Measurements from ENCODE around the gene SGTB. TPM values are rescaled to one million over a fixed set of nuclear protein-coding genes. Genes with fewer than 3 reads are reported as not detected.

SGTB gene, protein sequence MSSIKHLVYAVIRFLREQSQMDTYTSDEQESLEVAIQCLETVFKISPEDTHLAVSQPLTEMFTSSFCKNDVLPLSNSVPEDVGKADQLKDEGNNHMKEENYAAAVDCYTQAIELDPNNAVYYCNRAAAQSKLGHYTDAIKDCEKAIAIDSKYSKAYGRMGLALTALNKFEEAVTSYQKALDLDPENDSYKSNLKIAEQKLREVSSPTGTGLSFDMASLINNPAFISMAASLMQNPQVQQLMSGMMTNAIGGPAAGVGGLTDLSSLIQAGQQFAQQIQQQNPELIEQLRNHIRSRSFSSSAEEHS
- 12.0 and 13.1 TPM in 2 replicates for total RNA-seq

DNA sequence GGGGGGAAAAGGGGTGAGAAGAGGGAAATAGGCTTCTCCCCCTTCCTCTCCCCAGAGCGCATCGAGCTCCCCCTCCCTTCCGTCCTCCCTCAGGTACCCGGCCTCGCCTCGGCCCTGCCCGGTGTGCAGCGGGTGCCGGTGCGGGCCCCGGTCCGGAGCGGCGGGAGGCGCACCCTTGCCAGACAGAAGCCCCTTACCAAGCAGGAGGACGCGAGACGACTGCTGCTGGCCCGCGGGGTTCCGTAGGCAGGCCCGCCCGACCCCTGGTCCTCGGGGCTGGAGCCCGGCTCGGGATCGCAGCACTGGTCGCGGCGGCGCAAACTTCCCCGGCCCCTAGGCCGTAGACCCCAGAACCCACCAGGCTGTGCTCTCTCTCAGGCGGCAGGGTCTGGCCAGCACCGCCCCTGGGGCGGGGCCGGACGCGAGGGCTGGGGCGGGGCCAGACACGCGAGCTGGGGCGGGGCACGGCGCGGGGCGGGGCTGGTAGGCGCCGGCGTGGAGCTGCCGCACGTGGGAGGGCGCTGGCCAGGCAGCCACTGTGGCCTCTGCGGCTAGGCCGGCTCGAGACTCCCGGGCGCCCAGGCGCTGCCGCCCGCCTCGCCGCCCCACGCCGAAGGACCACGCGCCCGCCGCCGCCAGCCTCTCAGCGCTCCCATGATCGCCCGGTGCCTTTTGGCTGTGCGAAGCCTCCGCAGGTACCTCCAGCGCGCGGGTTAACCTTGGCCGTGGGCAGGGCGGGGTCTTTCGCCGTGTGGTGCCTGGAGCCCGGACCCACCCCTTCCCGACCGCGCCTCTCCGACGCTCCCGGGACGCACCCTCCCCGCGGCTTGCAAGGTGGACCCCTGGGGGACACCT is at the start of gene SGTB, which contains the start of gene NLN:
TSS of gene SGTB (minus strand) at position 390 of the 855 bp plus-strand sequence. CDS start 1,302 bp downstream, outside the sequence.
TSS of gene NLN (plus strand) at position 486 of the 855 bp plus-strand sequence. CDS start at position 655, 169 bp downstream.

DNA sequence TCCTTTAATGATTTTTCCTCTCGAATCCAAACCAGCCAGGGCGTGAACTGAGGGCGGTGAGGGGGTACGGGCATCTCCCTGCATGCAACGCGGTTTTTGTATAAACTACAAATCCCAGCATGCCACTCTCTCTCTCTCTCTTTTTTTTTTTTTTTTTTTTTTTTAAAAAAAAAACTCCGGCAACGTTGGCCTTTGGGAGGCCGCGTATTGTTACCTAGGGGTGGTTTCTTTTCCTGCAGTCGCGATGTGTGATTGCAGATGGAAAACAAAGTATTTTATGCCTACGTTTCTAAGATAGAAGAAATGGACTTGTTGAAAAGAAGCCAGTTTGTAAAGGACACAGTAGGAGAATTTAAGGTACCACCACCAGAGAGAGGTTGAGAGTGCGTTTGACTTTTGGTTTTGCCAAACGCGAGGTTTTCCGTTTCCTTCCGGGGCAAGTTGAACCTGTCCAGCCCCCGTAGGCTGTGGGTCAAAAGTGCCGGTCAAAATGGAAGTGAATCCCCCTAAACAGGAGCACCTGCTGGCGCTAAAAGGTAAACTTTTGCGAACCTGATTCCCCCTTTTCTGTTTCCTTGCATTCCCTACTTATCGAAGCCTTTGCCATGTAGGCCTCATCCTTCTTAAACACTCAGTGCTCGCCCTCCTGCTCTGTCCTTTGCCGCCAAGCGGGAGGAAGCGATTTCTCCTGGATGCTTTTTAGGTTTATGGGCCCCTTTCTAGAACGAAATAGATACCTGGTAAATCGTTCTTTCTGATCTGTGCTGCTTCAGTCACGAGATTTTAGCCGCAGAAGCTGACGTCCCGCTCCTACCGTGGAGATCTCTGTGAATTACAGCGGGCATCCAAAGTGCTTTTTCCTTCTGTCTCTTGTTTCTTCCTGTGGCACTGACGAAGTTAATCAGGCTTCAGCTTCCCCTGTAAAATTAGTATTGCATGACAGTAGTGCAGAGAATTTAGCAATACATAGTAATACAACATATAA is 97.0 kb downstream of the SGTB start, which contains the start of the genes SHLD3 and TRAPPC13:
TSS of gene SHLD3 (plus strand) at position 457 of the 985 bp plus-strand sequence. CDS start 4,561 bp downstream, outside the sequence.
TSS of gene TRAPPC13 (plus strand) at position 457 of the 985 bp plus-strand sequence. CDS start at position 491, 34 bp downstream.

DNA sequence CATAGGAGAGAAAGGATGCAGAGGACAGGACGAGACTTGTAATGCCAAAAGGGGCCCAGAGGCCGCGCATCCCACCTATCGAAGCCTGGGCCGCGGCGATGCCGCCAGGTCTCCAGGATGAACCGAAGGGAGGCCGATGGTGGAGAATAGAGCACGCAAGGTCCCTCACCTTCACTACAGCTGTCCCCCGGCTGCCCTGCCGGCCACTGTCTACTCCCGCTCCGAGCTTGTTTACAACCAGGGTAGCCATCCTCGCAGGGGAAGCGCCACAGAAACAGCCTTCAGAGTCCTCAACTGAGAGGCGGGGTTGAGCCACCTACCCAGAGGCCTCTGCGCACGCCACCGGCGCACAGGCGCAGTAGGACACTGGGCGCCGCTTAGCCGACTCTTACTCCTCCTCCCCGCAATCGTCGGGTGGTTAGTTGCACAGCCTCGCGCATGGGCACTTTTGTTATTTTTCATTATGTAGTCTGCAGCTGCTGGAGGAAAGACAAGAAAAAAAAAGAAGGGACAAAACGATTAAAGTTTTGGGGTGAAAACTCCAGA is 97.8 kb downstream of the SGTB start, which contains the start of gene TRIM23:
TSS of gene TRIM23 (minus strand) at position 309 of the 546 bp plus-strand sequence. CDS start at position 250, 59 bp downstream.

Other genes starting within 250 kb of the SGTB start
- 58.6 and 72.2 TPM in 2 replicates for gene ADAMTS6, start 240.2 kb downstream of the SGTB start, total RNA-seq
- 2.7 and 3.5 TPM in 2 replicates for gene CENPK, start 158.9 kb downstream of the SGTB start, total RNA-seq
- gene PPWD1, start 158.8 kb downstream of the SGTB start, total RNA-seq: 31.4 and 40.9 TPM in 2 replicates
- 30.7 and 37.3 TPM in 2 replicates for gene TRIM23, start 97.8 kb downstream of the SGTB start, total RNA-seq
- 1.8 and 2.5 TPM in 2 replicates for gene SHLD3, start 97.1 kb downstream of the SGTB start, total RNA-seq
- 23.9 and 26.3 TPM in 2 replicates for gene TRAPPC13, start 97.1 kb downstream of the SGTB start, total RNA-seq
- gene NLN, start 96 bp upstream of the SGTB start, total RNA-seq: 18.8 and 18.9 TPM in 2 replicates
- gene ERBIN, start 204.5 kb upstream of the SGTB start, total RNA-seq: 62.3 and 85.0 TPM in 2 replicates

Data from smooth muscle cell of bladder (primary cell).